SU-DHL-6 (cell line): Measurements from ENCODE around the gene IRAK1.

Source experiments
- H2AFZ ChIP-seq: fragments of 200-600 bp; sonication (generic); 2 replicates; pipeline ENCODE4 v1.6.1; 2014; ENCODE audit warnings: low read depth, mild to moderate bottlenecking, moderate library complexity, mixed read lengths, antibody characterized with exemption, low read length; ENCODE audit not compliant: severe bottlenecking
- H3F3A ChIP-seq: fragments of 200-600 bp; shearing (Covaris generic); 2 replicates; pipeline ENCODE4 v1.6.0; 2016; ENCODE audit warnings: antibody characterized with exemption, mild to moderate bottlenecking; ENCODE audit not compliant: insufficient read depth
- H3K27ac ChIP-seq: fragments of 200-600 bp; sonication (generic); 2 replicates; pipeline ENCODE4 v1.5.1; 2016; ENCODE audit warnings: low read depth, mild to moderate bottlenecking, low read length, moderate library complexity, mixed read lengths
- H3K27me3 ChIP-seq: fragments of 200-600 bp; sonication (generic), shearing (Covaris generic); 2 replicates; pipeline ENCODE4 v1.6.0; 2014; ENCODE audit warnings: mild to moderate bottlenecking, low read length
- H3K36me3 ChIP-seq: fragments of 200-600 bp; sonication (generic); 2 replicates; pipeline ENCODE4 v1.6.1; 2014; ENCODE audit warnings: mild to moderate bottlenecking, low read length, mixed read lengths
- H3K4me2 ChIP-seq: fragments of 300-600, 200-600 bp; shearing (Covaris generic), sonication (generic); 2 replicates; pipeline ENCODE4 v1.6.0; 2014; ENCODE audit warnings: low read length, low read depth, mild to moderate bottlenecking; ENCODE audit not compliant: poor library complexity, severe bottlenecking
- H3K4me3 ChIP-seq: fragments of 200-600 bp; sonication (generic); 2 replicates; pipeline ENCODE4 v1.5.1; 2014; ENCODE audit warnings: antibody characterized with exemption, low read length, mild to moderate bottlenecking, mixed read lengths; ENCODE audit not compliant: insufficient read depth, poor library complexity, severe bottlenecking
- H3K79me2 ChIP-seq: fragments of 200-600 bp; sonication (generic); 2 replicates; pipeline ENCODE4 v1.6.1; 2014; ENCODE audit warnings: mild to moderate bottlenecking, low read length, moderate library complexity; ENCODE audit not compliant: insufficient read depth
- H3K9ac ChIP-seq: fragments of 200-600 bp; sonication (generic); 2 replicates; pipeline ENCODE4 v1.7.0; 2014; ENCODE audit warnings: mild to moderate bottlenecking, low read length
- H3K9me2 ChIP-seq: fragments of 200-600 bp; sonication (generic); replicated peaks from 2 replicates; pipeline ENCODE4 v1.6.1; 2014; ENCODE audit warnings: low read length; ENCODE audit not compliant: insufficient read depth
- H3K9me3 ChIP-seq: fragments of 200-600 bp; sonication (generic); 2 replicates; pipeline ENCODE4 v1.6.1; 2014; ENCODE audit warnings: low read length, mixed read lengths; ENCODE audit not compliant: insufficient read depth
- H4K20me1 ChIP-seq: fragments of 200-600 bp; sonication (generic); 2 replicates; pipeline ENCODE4 v1.6.1; 2014; ENCODE audit warnings: low read depth, mild to moderate bottlenecking, antibody characterized with exemption, low read length, moderate library complexity, mixed read lengths
- CTCF ChIP-seq: fragments of 200-600 bp; sonication (generic); IDR thresholded peaks from one replicate; pipeline ENCODE4 v1.5.1; 2017; ENCODE audit warnings: antibody characterized with exemption, mild to moderate bottlenecking, low read length, moderate library complexity; ENCODE audit not compliant: insufficient read depth, poor library complexity, severe bottlenecking
- EZH2phosphoT487 ChIP-seq: fragments of 200-600 bp; sonication (generic), shearing (Covaris generic); conservative IDR thresholded peaks from 2 replicates; pipeline ENCODE4 v1.6.1; 2018; ENCODE audit warnings: mild to moderate bottlenecking, antibody characterized with exemption, low read length, moderate library complexity, mixed read lengths

Gene IRAK1

GRCh38 chrX:154048398-154048797, 28.7 kb upstream of the IRAK1 start:
- Histone ChIP-seq H3K9ac (no peak overlapping the region), H4K20me1 (no peaks in the 10 kb centered on the region), H3K4me3 (no peak overlapping the region), H3K9me2 (no peaks in the 10 kb centered on the region), H3K4me2 (no peak overlapping the region), H3F3A (no peaks in the 10 kb centered on the region), H3K36me3 (no peaks in the 10 kb centered on the region), H3K9me3 (no peaks in the 10 kb centered on the region), H3K79me2 (peaks cover 26% of the 10 kb centered on the region; the same call in 1 of the 2 replicates), H3K27me3 (no peaks in the 10 kb centered on the region), H2AFZ (no peak overlapping the region), H3K27ac (no peak overlapping the region)
- TF ChIP-seq EZH2phosphoT487 (no peak), CTCF (no peak)

- Histone ChIP-seq H3K27me3 (no peaks in the 10 kb centered on the region), H3K27ac (no peak overlapping the region), H3K79me2 (peaks cover 28% of the 10 kb centered on the region; the same call in 1 of the 2 replicates), H3K4me3 (no peak overlapping the region), H3K4me2 (no peak overlapping the region), H3K9me3 (no peaks in the 10 kb centered on the region), H4K20me1 (no peaks in the 10 kb centered on the region), H3K36me3 (no peaks in the 10 kb centered on the region), H3K9ac (no peak overlapping the region), H3K9me2 (no peaks in the 10 kb centered on the region), H3F3A (no peaks in the 10 kb centered on the region), H2AFZ (no peak overlapping the region)
- TF ChIP-seq CTCF (no peak), EZH2phosphoT487 (no peak)
These were observed 27.4 kb upstream of the IRAK1 start for GRCh38 chrX:154046940-154047610.

GRCh38 chrX:154046031-154046781, 26.5 kb upstream of the IRAK1 start:
- H3K9me3 ChIP-seq, result no peaks in the 10 kb centered on the region
- H4K20me1 ChIP-seq, result no peaks in the 10 kb centered on the region
- H3K4me2 ChIP-seq, result no peak overlapping the region
- H3K79me2 ChIP-seq, result peaks cover 30% of the 10 kb centered on the region; the same call in 1 of the 2 replicates
- no peaks in the 10 kb centered on the region for H3K9me2 ChIP-seq
- H2AFZ ChIP-seq, result no peak overlapping the region
- no peak overlapping the region for H3K9ac ChIP-seq
- no peaks in the 10 kb centered on the region for H3K27me3 ChIP-seq
- no peaks in the 10 kb centered on the region for H3K36me3 ChIP-seq
- no peak overlapping the region for H3K4me3 ChIP-seq
- no peaks in the 10 kb centered on the region for H3F3A ChIP-seq
- TF ChIP-seq CTCF, result no peak
- TF ChIP-seq EZH2phosphoT487, result no peak
- no peak overlapping the region for H3K27ac ChIP-seq
